Gastrocnemius medialis (tissue), 4 donors: ENCODE measurements around the gene TLE1.

ENCODE experiments used
- POLR2A ChIP-seq, 2 donors: fragments of 450-650 bp; IDR thresholded peaks; one replicate each; pipeline ENCODE4 v1.6.1; 2017; ENCODE audit warnings: antibody characterized with exemption in 2 of 2, mild to moderate bottlenecking in 2 of 2, moderate library complexity in 2 of 2
- TF ChIP-seq, protein P1 (sequence below), 5 experiments: fragments of 450-650 bp in 3 of 5; fragments of 200-600 bp in 2 of 5; sonication (generic) in 2 of 5; IDR thresholded peaks in 4 of 5; conservative IDR thresholded peaks in 1 of 5; 1 replicate in 4 of 5; 2 replicates in 1 of 5; pipeline ENCODE4 v1.5.1; 2016 to 2019; ENCODE audit warnings: antibody characterized with exemption in 5 of 5, mild to moderate bottlenecking in 3 of 5, moderate library complexity in 3 of 5

DNA sequence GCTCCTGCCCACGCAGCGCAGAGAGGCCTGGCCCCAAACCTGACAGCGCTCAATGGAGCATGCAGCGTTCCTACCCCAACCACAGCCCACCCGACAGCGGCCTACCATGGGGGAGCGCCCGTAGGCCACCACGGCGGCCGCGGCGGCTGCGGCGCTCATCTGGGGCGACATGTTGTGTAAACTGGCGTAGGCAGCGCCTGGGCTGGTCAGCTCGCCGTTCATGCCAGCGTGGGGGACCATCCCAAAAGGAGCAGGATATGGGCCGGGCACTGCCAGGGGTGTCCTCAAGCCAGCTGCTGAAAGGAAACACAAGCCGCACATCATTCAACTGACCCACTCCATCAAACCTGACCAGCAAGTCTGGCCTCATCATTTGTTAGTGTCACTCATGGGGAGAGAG lies 77.7 kb downstream of the TLE1 start:
- TF ChIP-seq, protein P1, sequence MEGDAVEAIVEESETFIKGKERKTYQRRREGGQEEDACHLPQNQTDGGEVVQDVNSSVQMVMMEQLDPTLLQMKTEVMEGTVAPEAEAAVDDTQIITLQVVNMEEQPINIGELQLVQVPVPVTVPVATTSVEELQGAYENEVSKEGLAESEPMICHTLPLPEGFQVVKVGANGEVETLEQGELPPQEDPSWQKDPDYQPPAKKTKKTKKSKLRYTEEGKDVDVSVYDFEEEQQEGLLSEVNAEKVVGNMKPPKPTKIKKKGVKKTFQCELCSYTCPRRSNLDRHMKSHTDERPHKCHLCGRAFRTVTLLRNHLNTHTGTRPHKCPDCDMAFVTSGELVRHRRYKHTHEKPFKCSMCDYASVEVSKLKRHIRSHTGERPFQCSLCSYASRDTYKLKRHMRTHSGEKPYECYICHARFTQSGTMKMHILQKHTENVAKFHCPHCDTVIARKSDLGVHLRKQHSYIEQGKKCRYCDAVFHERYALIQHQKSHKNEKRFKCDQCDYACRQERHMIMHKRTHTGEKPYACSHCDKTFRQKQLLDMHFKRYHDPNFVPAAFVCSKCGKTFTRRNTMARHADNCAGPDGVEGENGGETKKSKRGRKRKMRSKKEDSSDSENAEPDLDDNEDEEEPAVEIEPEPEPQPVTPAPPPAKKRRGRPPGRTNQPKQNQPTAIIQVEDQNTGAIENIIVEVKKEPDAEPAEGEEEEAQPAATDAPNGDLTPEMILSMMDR (IDR thresholded peaks at IDR 0.05 in 4 of 5, conservative IDR thresholded peaks at IDR 0.05 in 1 of 5), result no peak
- TF ChIP-seq POLR2A (IDR thresholded peaks at IDR 0.05), result no peak
